Choroid plexus epithelial cell (primary cell): ENCODE measurements around the gene EMID1.

Source experiments
- DNase-seq: peaks from one replicate; pipeline ENCODE4 v3.0.0-alpha.2; 2010; ENCODE audit warnings: low read depth
- H3K4me3 ChIP-seq: 2 replicates; pipeline ENCODE4 v1.5.1; 2011; ENCODE audit warnings: low read depth, mild to moderate bottlenecking, control low read depth, low read length, moderate library complexity
- TF ChIP-seq, protein P1 (sequence below): conservative IDR thresholded peaks from 2 replicates; pipeline ENCODE4 v1.5.1; 2011; ENCODE audit warnings: low read depth, mild to moderate bottlenecking, control low read depth, inconsistent platforms, low read length, moderate library complexity

The EMID1 gene

DNA sequence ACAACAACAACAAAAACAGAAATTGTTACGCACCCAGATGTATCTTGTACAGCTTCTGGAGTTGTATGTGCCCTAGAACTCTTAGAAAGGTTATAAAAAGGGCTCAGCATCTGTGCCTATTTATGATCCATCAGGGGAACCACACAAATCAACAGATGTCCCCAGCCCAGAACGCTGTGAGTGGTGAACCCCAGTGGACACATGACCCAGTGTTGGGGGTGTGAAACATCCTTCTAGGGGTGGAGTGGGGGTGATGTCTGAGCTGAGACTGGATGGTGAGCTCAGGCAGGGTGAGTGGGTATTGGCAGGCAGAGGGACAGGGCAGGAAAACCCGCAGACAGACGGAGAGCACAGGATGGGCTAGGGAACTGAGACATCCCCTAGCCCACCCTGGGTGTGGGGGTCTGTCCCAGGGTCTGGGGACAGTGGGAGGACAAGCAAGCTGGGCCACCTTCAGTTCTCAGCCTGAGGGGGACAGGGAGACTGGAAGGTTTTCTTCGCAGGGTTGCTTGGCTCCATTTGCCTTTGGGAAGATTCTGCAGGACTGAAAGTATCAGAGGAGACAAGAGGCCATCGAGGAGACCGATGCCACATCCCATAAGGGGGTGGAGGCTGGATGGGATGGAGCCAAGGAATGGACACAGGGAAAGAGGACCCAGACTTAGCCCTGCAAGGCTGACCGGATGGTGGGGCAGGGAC lies 5.8 kb upstream of the EMID1 start:
- TF ChIP-seq, protein P1, sequence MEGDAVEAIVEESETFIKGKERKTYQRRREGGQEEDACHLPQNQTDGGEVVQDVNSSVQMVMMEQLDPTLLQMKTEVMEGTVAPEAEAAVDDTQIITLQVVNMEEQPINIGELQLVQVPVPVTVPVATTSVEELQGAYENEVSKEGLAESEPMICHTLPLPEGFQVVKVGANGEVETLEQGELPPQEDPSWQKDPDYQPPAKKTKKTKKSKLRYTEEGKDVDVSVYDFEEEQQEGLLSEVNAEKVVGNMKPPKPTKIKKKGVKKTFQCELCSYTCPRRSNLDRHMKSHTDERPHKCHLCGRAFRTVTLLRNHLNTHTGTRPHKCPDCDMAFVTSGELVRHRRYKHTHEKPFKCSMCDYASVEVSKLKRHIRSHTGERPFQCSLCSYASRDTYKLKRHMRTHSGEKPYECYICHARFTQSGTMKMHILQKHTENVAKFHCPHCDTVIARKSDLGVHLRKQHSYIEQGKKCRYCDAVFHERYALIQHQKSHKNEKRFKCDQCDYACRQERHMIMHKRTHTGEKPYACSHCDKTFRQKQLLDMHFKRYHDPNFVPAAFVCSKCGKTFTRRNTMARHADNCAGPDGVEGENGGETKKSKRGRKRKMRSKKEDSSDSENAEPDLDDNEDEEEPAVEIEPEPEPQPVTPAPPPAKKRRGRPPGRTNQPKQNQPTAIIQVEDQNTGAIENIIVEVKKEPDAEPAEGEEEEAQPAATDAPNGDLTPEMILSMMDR = no peak
- no peak for DNase-seq
- H3K4me3 ChIP-seq = no peak overlapping the region

DNA sequence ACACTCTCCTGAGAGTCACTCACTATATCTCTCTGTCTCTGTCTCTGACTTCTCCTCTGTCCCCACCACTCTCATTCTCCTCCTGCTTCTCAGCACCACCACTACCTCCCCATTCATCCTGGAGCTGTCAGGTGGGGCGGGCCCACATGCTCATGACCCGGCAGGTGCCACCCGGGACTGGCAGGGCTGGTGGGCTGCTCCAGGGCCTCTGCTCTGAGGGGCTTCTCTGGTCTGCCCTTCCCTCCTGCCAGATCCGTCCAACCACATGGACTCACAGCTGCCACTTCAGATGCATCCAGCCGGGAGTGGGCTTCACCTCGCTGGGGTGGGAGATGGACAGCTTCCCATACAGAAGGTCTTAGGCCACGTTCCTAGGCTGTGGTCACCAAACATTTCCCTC lies 4.8 kb upstream of the EMID1 start:
- DNase-seq = no peak
- no peak overlapping the region for H3K4me3 ChIP-seq
- TF ChIP-seq, protein P1 = no peak

DNA sequence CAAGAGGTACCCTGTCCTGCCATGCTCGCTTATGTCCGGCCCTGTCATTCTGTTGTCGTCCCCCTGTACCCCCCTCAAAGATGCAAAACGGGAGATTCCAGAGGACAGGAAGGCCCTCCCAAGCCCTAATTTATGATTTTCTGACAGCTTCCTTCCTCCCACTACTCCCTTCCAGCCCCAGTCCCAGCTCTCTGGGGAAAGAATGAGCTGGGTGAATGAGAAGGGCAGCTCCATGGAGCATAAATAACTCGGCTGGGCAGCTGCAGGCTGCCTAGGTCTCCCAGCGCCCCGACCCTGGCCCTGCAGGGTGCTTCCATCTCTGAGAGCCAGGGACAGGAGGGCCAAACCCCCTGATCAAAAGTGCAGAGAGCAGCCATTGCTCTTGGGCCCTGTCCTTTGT lies 3.9 kb upstream of the EMID1 start:
- no peak for DNase-seq
- TF ChIP-seq, protein P1 = no peak

DNA sequence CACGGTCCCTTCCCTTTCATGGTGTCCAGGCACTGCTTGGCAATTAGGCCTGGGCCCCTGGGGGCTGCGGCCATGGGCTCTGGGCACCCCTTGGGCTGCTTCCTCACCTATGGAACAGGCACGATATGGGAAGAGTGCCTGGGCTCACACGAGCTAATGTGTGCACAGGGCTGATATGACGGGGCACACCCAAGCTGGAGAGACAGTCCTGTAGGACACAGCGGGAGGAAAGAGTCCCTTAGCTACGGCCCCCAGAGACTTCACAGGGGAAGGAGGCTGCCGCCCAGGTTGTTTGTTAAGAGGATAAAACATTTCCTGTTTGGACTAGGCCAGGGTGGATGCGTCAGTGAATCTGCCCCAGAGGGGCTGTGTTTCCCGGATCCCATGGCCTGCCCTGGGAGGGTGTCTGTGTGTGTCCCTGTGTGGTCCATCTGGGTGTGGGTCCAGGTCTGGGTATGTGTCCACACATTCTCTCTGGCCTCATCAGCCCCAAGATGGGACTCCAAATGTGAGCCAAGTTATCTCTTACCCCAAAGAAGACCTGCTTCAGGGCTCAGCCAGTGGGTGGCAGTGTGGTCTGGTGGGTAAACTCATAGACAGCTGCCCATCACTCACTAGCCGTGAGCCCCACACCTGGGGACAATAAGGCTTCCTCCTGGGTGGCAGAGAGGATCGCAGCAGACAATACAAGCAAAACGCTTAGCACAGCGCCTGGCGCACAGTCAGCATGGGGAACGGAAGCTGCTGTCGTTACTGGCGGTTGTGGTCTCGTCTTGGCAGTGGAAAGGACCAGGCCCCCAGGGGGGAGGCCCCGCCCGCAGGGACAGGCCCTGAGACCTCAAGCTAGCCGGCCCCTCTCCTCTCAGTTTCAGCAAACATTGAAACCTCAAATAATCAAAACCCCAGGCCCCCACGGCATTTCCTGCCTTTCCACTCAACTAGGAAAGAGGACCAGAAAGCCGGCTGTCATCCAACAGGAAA lies 3.2 kb upstream of the EMID1 start:
- TF ChIP-seq, protein P1 = peak; percentile 56
- H3K4me3 ChIP-seq = no peak overlapping the region

More for the DNA sequence above, 3.9 kb upstream of the EMID1 start:
- H3K4me3 ChIP-seq = no peak overlapping the region

DNA sequence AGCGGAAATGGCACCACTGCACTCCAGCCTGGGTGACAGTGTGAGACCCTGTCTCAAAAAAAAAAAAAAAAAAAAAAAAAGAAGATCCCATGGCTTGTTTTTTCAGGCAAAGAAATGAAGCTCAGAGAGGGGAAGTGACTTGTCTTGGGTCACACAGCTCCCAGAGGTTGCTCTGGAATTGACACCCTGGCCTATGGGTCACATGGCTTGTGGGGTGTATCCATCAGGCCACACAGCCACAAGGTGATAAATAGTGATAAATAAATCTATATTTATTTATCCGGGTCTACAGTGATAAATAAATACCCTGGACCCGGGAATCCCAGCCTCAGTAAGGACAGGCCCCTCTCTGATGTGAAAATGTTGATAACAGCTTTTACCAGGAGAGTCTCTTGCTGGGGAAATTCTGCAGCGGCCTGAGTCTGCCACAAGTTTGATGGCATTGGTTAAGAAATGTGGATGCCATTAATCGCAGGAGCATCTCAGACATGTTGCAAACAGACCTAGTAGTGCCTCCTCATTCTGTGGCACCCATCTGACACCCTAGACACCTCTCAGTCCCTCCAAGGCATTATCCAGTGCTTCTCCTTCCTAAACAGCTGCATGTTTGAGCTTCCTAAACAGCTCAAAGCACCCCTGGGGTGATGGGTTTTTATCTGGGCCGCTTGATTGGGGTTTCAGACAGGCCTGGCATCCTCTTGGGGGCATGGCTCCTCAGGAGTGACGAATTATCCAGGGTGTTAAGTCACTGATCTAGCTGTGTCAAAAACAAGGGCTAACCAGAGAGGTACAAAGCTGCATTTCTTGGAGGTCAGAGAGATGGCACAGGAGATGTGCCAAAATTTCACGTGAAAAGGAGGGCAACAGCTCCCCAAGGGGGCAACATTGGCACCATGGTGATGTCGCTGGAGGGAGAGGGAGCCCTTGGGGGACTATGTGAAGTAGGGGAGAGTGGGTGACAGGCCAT lies 1.9 kb upstream of the EMID1 start:
- TF ChIP-seq, protein P1 = no peak
- H3K4me3 ChIP-seq = no peak overlapping the region
- DNase-seq = no peak

More for the DNA sequence above, 3.2 kb upstream of the EMID1 start:
- DNase-seq = peak; percentile 89

DNA sequence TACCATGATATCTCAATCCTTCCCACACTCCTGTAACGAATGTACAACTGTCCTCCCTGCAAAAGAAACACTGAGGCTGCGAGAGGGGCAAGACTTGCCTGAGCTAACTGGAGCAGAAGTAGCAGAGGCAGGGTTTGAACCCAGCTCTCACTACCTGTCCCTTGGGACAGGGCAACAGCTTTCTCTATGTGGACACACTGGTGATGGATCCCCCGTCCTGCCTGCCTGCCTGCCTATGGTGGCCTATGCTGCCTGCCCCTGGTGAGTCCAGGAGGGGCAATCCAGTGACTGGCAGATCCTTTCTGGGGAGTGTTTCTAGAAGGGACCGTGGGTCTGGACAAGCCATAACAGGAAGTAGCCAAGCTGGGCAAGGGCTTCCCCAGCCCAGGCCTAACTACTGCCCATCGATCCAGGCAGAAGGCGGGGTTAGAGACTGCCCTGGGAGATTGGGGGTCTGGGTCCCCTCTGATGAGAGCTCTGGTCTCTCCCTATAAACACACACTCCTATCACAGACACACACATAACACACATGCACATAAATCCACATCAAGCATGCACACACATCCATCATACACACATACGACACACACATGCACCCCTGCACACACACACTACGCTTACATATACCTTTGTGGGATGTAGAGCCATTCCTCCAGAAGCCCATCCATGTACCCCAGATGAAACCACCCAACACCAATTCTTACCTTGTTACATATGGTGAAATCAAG lies 1.1 kb upstream of the EMID1 start:
- H3K4me3 ChIP-seq = no peak overlapping the region
- no peak for DNase-seq
- TF ChIP-seq, protein P1 = no peak
